IMR-90 (cell line): Measurements from ENCODE around the gene FXYD4. TPM values are rescaled to one million over a fixed set of nuclear protein-coding genes. Genes with fewer than 3 reads are reported as not detected.

Experiments used
- ATAC-seq: fragments of 200-7000 bp; cut with Tn5 transposase; 2 replicates; pipeline ENCODE4 v1.9.1; 2020; ENCODE audit warnings: low read depth, mild to moderate bottlenecking, moderate library complexity
- BruUV-seq: library from RNA; stranded (reverse); fragments of 400-500 nt; replicated peaks from 2 replicates; lab custom pipeline; 2021; lab: Mats Ljungman, UMichigan
- CTCF ChIA-PET: fragments of 300-600 bp; formaldehyde crosslinking; extraction: SDS; loops from one replicate; lab custom pipeline; 2021; ENCODE audit warnings: antibody characterized with exemption; lab: Yijun Ruan, JAX
- POLR2A ChIA-PET: fragments of 300-600 bp; sonication (Branson Sonifier 250); formaldehyde crosslinking; loops from one replicate; lab custom pipeline; 2022; ENCODE audit warnings: antibody characterized with exemption; ENCODE audit not compliant: unreplicated experiment; lab: Charles Lee
- DNase-seq: peaks from one replicate; pipeline ENCODE4 v3.0.0; 2013
- H2AFZ ChIP-seq: replicated peaks from 2 replicates; pipeline ENCODE3; 2013; ENCODE audit warnings: low read length, mild to moderate bottlenecking; ENCODE audit not compliant: poor library complexity
- H2AK5ac ChIP-seq: 2 replicates; pipeline ENCODE4 v1.6.1; 2013; ENCODE audit warnings: low read depth, low read length, inconsistent platforms
- H2AK9ac ChIP-seq: replicated peaks from 2 replicates; pipeline ENCODE3; 2013; ENCODE audit warnings: mild to moderate bottlenecking, low read depth, low read length, moderate library complexity; ENCODE audit not compliant: poor library complexity
- H2BK120ac ChIP-seq: 2 replicates; pipeline ENCODE4 v1.6.1; 2013; ENCODE audit warnings: low read depth, low read length, inconsistent platforms
- H2BK15ac ChIP-seq: 3 replicates; pipeline ENCODE4 v1.6.1; 2013; ENCODE audit warnings: low read depth, low read length, inconsistent platforms
- H2BK20ac ChIP-seq: 2 replicates; pipeline ENCODE4 v1.6.1; 2013; ENCODE audit warnings: low read depth, mild to moderate bottlenecking, inconsistent platforms, low read length, moderate library complexity
- H2BK5ac ChIP-seq: 2 replicates; pipeline ENCODE4 v1.6.1; 2013; ENCODE audit warnings: mild to moderate bottlenecking, low read depth, low read length, inconsistent platforms; ENCODE audit not compliant: poor library complexity, severe bottlenecking
- H3K14ac ChIP-seq: replicated peaks from 2 replicates; pipeline ENCODE4 v1.6.1; 2013; ENCODE audit warnings: low read depth, low read length, inconsistent platforms
- H3K18ac ChIP-seq: 2 replicates; pipeline ENCODE4 v1.6.1; 2013; ENCODE audit warnings: low read depth, low read length, control low read depth
- H3K23ac ChIP-seq: 2 replicates; pipeline ENCODE4 v1.6.1; 2013; ENCODE audit warnings: low read depth, low read length, inconsistent platforms
- H3K27ac ChIP-seq: 2 replicates; pipeline ENCODE4 v1.5.1; 2013; ENCODE audit warnings: mild to moderate bottlenecking, control low read depth, low read length; ENCODE audit not compliant: insufficient read depth
- H3K27me3 ChIP-seq: 2 replicates; pipeline ENCODE4 v1.6.1; 2013; ENCODE audit warnings: low read length; ENCODE audit not compliant: control insufficient read depth, insufficient read depth
- H3K36me3 ChIP-seq: 2 replicates; pipeline ENCODE4 v1.6.1; 2013; ENCODE audit warnings: low read length, mixed read lengths; ENCODE audit not compliant: control insufficient read depth, insufficient read depth
- H3K4ac ChIP-seq: 2 replicates; pipeline ENCODE4 v1.6.1; 2013; ENCODE audit warnings: low read depth, low read length, inconsistent platforms
- H3K4me1 ChIP-seq: 2 replicates; pipeline ENCODE4 v1.6.1; 2013; ENCODE audit warnings: low read length, mixed read lengths; ENCODE audit not compliant: control insufficient read depth, insufficient read depth
- H3K4me2 ChIP-seq: 2 replicates; pipeline ENCODE4 v1.6.1; 2013; ENCODE audit warnings: low read depth, mild to moderate bottlenecking, control low read depth, low read length, moderate library complexity
- H3K4me3 ChIP-seq: 2 replicates; pipeline ENCODE4 v1.5.1; 2013; ENCODE audit warnings: low read depth, mild to moderate bottlenecking, control low read depth, low read length, moderate library complexity; ENCODE audit not compliant: insufficient read depth
- H3K56ac ChIP-seq: 2 replicates; pipeline ENCODE4 v1.6.1; 2013; ENCODE audit warnings: low read length, inconsistent platforms; ENCODE audit not compliant: insufficient read depth; ENCODE audit errors: extremely low read depth
- H3K79me1 ChIP-seq, 2 experiments: 2 replicates each; pipeline ENCODE4 v1.6.1; 2013; ENCODE audit warnings: low read length in 2 of 2, inconsistent platforms in 1 of 2, low read depth in 1 of 2
- H3K9ac ChIP-seq: 2 replicates; pipeline ENCODE4 v1.6.1; 2013; ENCODE audit warnings: low read depth, low read length, control low read depth
- H3K9me1 ChIP-seq: 2 replicates; pipeline ENCODE4 v1.6.1; 2013; ENCODE audit warnings: low read length, inconsistent platforms; ENCODE audit not compliant: insufficient read depth
- H3K9me3 ChIP-seq: 2 replicates; pipeline ENCODE4 v1.6.1; 2013; ENCODE audit warnings: low read length; ENCODE audit not compliant: control insufficient read depth, insufficient read depth
- H4K20me1 ChIP-seq: 2 replicates; pipeline ENCODE4 v1.6.1; 2013; ENCODE audit warnings: low read length, inconsistent platforms; ENCODE audit not compliant: insufficient read depth
- H4K5ac ChIP-seq: 2 replicates; pipeline ENCODE4 v1.6.1; 2013; ENCODE audit warnings: mild to moderate bottlenecking, low read depth, low read length, control low read depth
- H4K8ac ChIP-seq, 2 experiments: 2 replicates each; pipeline ENCODE4 v1.6.1; 2013; ENCODE audit warnings: low read depth in 2 of 2, low read length in 2 of 2, control low read depth in 1 of 2, inconsistent platforms in 1 of 2
- H4K91ac ChIP-seq: 2 replicates; pipeline ENCODE4 v1.6.1; 2013; ENCODE audit warnings: low read depth, low read length, inconsistent platforms; ENCODE audit not compliant: insufficient read depth
- BHLHE40 ChIP-seq: fragments of 150-350 bp; IDR thresholded peaks from 2 replicates; pipeline ENCODE4 v1.6.1; 2016; ENCODE audit warnings: mild to moderate bottlenecking, low read depth, low read length
- CEBPB ChIP-seq: IDR thresholded peaks from 2 replicates; pipeline ENCODE4 v1.6.1; 2012; ENCODE audit warnings: low read depth, low read length, improper control_type of control experiment
- CHD1 ChIP-seq: IDR thresholded peaks from 2 replicates; pipeline ENCODE4 v1.6.1; 2012; ENCODE audit warnings: low read depth, low read length, improper control_type of control experiment
- CTCF ChIP-seq: conservative IDR thresholded peaks from 2 replicates; pipeline ENCODE4 v1.5.1; 2012; ENCODE audit warnings: mild to moderate bottlenecking, low read depth, low read length, improper control_type of control experiment
- FOS ChIP-seq: fragments of 150-350 bp; IDR thresholded peaks from 2 replicates; pipeline ENCODE4 v1.6.1; 2016; ENCODE audit warnings: low read depth, low read length
- MAZ ChIP-seq: IDR thresholded peaks from 2 replicates; pipeline ENCODE4 v1.6.1; 2012; ENCODE audit warnings: low read depth, mild to moderate bottlenecking, low read length, improper control_type of control experiment, moderate library complexity, borderline replicate concordance
- MXI1 ChIP-seq: IDR thresholded peaks from 2 replicates; pipeline ENCODE4 v1.6.1; 2012; ENCODE audit warnings: low read depth, mild to moderate bottlenecking, low read length, moderate library complexity, borderline replicate concordance
- NFE2L2 ChIP-seq: fragments of 150-350 bp; IDR thresholded peaks from 2 replicates; pipeline ENCODE4 v1.6.1; 2016; ENCODE audit warnings: low read depth, mild to moderate bottlenecking, low read length
- POLR2A ChIP-seq: IDR thresholded peaks from 2 replicates; pipeline ENCODE4 v1.6.1; 2012; ENCODE audit warnings: mild to moderate bottlenecking, low read depth, low read length
- RAD21 ChIP-seq: IDR thresholded peaks from 2 replicates; pipeline ENCODE4 v1.6.1; 2012; ENCODE audit warnings: low read length, improper control_type of control experiment
- RCOR1 ChIP-seq: IDR thresholded peaks from 2 replicates; pipeline ENCODE4 v1.6.1; 2012; ENCODE audit warnings: mild to moderate bottlenecking, low read length, improper control_type of control experiment; ENCODE audit not compliant: insufficient replicate concordance
- RFX5 ChIP-seq: IDR thresholded peaks from 2 replicates; pipeline ENCODE4 v1.8.0; 2012; ENCODE audit warnings: low read depth, mild to moderate bottlenecking, low read length, moderate library complexity
- SMC3 ChIP-seq: fragments of 150-350 bp; IDR thresholded peaks from 2 replicates; pipeline ENCODE4 v1.6.1; 2016; ENCODE audit warnings: low read depth, mild to moderate bottlenecking, antibody characterized with exemption, low read length, moderate library complexity
- WGBS, 2 experiments: methylation state at CpG; one replicate each; pipeline versions ENCODE4 v1.1.5 to v1.1.7; 2013; ENCODE audit warnings: missing lambda C conversion rate in 2 of 2; ENCODE audit not compliant: insufficient read length in 1 of 2; ENCODE audit errors: extremely low coverage in 2 of 2; 5-methylcytosine and 5-hydroxymethylcytosine counted together
- dilution Hi-C: fragments of 300-500 bp; cut with HindIII; formaldehyde crosslinking; loops from one replicate; pipeline ENCODE4 v1.14.3; 2018; ENCODE audit warnings: low sequenced_read_pairs; ENCODE audit not compliant: unreplicated experiment
- in situ Hi-C: fragments of 300-500 bp; cut with MboI; formaldehyde crosslinking; loops from 3 replicates; pipeline ENCODE4 v1.14.3; 2019; ENCODE audit warnings: low sequenced_read_pairs, inconsistent platforms, mixed read lengths
- intact Hi-C: fragments of 100-400 bp; cut with micrococcal nuclease; formaldehyde crosslinking; loops from 2 replicates; pipeline ENCODE4 v1.10.0; 2022
- polyA plus RNA-seq, 3 experiments: library from polyadenylated mRNA; depleted of rRNA; stranded (reverse); fragments of >200 nt; gene quantifications; 2 replicates each; pipeline ENCODE4 v1.2.3, GENCODE V29; 2012; ENCODE audit warnings: low replicate concordance in 1 of 3
- total RNA-seq: library from RNA; depleted of rRNA; stranded (reverse); fragments of >200 nt; gene quantifications from 2 replicates; pipeline ENCODE4 v1.2.3, GENCODE V29; 2012
- TF ChIP-seq, protein P1 (sequence below): fragments of 150-350 bp; IDR thresholded peaks from 2 replicates; pipeline ENCODE4 v1.6.1; 2016; ENCODE audit warnings: low read depth, mild to moderate bottlenecking, low read length, moderate library complexity, borderline replicate concordance
- TF ChIP-seq, protein P2 (sequence below): fragments of 150-350 bp; IDR thresholded peaks from 2 replicates; pipeline ENCODE4 v1.6.1; 2017; ENCODE audit warnings: mild to moderate bottlenecking, antibody characterized with exemption, low read length, low read depth

FXYD4 gene
- total and polyA plus RNA-seq, 2 of the 4 experiments (the other 2 are of a cell fraction): not detected

- Histone ChIP-seq H2BK120ac (no peak overlapping the region), H2AFZ (peak overlapping the region; percentile 80), H3K9me1 (no peaks in the 10 kb centered on the region; the same call in 1 of the 2 replicates), H4K5ac (no peak overlapping the region), H3K14ac (peak overlapping the region; percentile 62; the same call in 1 of the 2 replicates), H3K27me3 (no peaks in the 10 kb centered on the region), H4K8ac (peak overlapping the region in 1 of 2 experiments; percentile 91; a peak in 3 of 4 replicates), H3K9ac (peak overlapping the region; percentile 94), H3K79me1 (peaks cover 4 to 23% of the 10 kb centered on the region in 2 experiments; a peak in 2 of 4 replicates), H3K4me1 (peaks cover 2% of the 10 kb centered on the region; the same call in 1 of the 2 replicates), H3K56ac (peak overlapping the region; percentile 97), H3K4ac (peak overlapping the region; percentile 75), H2BK5ac (peak overlapping the region; percentile 79), H4K20me1 (peaks cover 63% of the 10 kb centered on the region), H2BK15ac (no peak overlapping the region), H3K4me3 (peak overlapping the region; percentile 82), H2BK20ac (no peak overlapping the region), H3K36me3 (0 out of 2 replicates have a peak, but pooled peaks cover 2% of the 10 kb centered on the region), H3K9me3 (no peaks in the 10 kb centered on the region), H2AK9ac (peak overlapping the region; percentile 68), H3K23ac (peak overlapping the region; percentile 71; the same call in 1 of the 2 replicates), H3K4me2 (peak overlapping the region; percentile 89), H2AK5ac (peak overlapping the region; percentile 74), H3K27ac (peak overlapping the region; percentile 96), H4K91ac (peak overlapping the region; percentile 79; the same call in 1 of the 2 replicates), H3K18ac (peak overlapping the region; percentile 68; the same call in 1 of the 2 replicates)
- ChIA-PET POLR2A (no interaction called here), CTCF (no interaction called here)
- DNase-seq (peak; percentile 36), ATAC-seq (peak; percentile 9)
- WGBS, 2 experiments: 0% methylated on average over 2 of the region's 59 CpGs; no CpG with 5 or more reads in 1 of the 2 experiments
- in situ Hi-C loops: loop anchor here (25.0 kb wide), 1 partner anchor 1580 kb away; the partner anchor contains the start of gene DEPP1
- intact Hi-C loops: loop anchor here (5.0 kb wide), 1 partner anchor 270 kb away; the partner anchor contains the start of gene CSGALNACT2
- dilution Hi-C loops: no loop called here
- TSS peak; percentile 35 for BruUV-seq
- no peak for TF ChIP-seq CTCF
- TF ChIP-seq, protein P1, sequence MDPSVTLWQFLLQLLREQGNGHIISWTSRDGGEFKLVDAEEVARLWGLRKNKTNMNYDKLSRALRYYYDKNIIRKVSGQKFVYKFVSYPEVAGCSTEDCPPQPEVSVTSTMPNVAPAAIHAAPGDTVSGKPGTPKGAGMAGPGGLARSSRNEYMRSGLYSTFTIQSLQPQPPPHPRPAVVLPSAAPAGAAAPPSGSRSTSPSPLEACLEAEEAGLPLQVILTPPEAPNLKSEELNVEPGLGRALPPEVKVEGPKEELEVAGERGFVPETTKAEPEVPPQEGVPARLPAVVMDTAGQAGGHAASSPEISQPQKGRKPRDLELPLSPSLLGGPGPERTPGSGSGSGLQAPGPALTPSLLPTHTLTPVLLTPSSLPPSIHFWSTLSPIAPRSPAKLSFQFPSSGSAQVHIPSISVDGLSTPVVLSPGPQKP: no peak
- no peak for TF ChIP-seq SMC3
- no peak for TF ChIP-seq MXI1
- TF ChIP-seq, protein P2, sequence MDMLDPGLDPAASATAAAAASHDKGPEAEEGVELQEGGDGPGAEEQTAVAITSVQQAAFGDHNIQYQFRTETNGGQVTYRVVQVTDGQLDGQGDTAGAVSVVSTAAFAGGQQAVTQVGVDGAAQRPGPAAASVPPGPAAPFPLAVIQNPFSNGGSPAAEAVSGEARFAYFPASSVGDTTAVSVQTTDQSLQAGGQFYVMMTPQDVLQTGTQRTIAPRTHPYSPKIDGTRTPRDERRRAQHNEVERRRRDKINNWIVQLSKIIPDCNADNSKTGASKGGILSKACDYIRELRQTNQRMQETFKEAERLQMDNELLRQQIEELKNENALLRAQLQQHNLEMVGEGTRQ: no peak
- TF ChIP-seq RFX5: no peak
- no peak for TF ChIP-seq CEBPB
- no peak for TF ChIP-seq CHD1
- TF ChIP-seq POLR2A: no peak
- no peak for TF ChIP-seq RAD21
- TF ChIP-seq RCOR1: no peak
- TF ChIP-seq BHLHE40: no peak
- TF ChIP-seq FOS: no peak
- TF ChIP-seq NFE2L2: no peak
- no peak for TF ChIP-seq MAZ
These were observed 35.7 kb downstream of the FXYD4 start for GRCh38 chr10:43407148-43407575.
